Embryonic facial prominence (tissue), 1 donor: ENCODE results near the gene WDR20.

Source experiments
- DNase-seq: peaks from one replicate; pipeline ENCODE4 v3.0.0-alpha.2; 2016; ENCODE audit errors: extremely low spot score

Gene WDR20

DNA sequence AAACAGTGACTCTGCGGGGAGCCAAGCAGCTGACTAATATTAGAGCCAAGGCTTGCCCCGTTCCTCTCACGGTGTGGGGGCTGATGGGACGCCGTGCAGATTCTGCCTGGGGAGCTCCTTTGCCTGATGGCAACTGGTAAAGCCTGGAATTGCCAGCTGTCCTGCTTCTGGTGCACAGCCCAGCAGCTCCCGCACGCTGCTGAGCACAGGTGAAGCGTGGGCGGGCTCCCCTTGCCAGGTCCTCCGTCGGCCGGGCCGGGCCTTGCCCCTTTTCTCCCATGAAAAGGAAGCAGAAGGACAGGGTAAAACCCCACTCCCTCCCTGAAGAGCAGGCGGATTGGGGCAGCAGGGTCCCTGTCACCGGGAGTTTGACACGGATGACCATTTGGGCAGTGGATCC, 79.0 kb downstream of the WDR20 start:
- DNase-seq, result no peak

DNA sequence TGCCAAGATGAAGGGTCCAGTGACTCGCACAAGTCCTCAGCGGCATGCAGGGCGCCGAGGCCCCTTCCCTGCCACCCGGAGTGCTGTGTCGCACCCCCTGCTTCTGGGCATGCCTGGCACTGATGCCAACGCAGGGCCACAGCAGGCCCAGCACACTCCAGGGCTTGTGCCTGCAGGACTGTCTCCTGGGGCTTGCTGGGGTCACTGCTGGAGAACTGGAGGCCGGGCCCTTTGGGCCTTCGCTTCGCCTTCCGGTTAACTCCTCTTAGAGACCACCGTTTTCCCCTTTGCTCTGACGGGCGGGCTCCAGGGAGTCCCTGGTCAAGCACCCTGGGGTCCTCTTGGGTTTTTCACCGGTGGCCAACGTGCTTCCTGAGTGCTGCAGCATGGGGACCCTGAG, 79.6 kb downstream of the WDR20 start:
- no peak for DNase-seq

DNA sequence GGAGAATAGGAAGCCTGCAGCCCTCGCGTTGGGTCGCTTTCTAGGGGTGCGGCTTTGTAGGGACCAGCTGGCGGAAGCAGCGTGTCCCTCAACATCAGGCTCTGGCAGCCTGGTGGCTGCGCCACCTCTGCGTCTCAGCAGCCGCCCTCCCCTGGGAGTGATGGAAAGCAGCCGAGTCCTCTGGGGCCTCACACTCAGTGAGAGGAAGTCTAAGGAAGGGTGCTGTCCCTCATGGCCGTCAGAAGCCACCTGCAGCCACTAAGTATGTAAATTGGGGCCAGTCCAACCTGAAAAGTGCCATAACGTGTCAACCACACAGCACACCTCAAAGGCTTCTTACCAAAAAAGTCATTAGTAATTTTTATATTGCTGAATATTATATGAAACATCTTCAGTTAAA, 80.3 kb downstream of the WDR20 start:
- no peak for DNase-seq

DNA sequence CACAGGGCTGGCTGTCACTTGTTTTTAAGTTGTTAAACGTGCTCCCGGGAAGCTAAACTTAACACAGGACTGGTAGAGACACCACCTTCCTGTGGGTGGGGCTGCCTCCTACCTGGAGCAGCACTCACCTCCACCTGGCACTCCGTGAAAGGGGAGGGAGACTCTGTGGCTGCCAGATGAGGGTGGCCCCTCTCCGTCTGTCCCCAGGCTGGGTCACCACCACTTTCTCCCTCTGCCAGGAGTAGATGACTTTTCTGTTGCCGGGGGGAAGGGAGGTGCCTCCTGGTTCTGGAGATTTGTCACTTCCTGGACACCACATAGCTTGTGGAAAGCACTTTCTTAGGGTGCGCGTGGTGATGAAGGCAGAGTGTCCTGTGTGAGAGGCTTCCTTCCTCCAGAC, 81.3 kb downstream of the WDR20 start:
- DNase-seq, result no peak

DNA sequence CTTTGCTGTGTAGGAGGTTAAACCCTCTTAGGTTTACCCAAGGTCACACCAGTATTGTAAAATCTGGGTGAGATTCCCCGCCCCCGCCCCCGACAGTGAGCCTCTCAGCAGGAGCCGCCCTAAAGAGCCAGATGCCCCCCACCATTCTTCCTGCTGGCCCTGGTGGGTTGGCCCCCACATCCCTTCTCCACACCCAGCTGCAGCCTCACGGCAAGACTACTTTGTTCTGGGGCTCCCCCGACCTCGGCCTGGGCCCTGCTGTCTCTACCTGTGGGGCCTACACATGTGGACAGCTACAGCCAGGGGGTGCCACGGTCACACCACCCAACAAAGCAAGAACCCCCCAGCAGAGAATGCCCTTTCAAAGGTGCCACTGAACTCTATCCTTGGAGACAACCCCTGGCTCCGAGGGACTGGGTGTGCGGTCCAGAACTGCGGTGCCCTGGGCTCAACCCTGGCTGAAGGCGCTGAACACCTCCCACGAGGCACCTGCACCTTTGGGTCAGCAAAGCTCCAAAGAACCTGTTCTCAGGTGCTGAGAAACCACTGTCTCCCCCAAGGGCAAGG, 82.4 kb downstream of the WDR20 start:
- no peak for DNase-seq

DNA sequence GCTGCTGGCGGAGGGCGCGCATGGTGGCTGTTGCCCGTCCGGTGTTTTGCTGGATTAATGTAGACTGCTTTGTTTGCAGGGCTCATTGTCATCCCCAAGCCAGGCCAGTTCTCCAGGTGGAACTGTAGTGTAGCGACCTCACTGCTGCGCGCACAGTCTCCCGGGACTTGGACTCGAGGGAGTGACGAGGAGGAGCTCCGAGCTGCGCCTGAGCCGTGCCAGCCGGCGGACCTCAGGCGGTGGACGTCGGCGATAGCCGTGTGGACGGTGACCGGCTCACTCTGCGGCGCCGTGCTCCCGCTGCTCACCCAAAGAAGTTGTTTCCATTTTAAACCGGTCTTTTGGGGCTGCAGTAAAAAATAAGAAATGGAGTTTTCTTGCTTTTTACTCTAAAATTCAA, 83.1 kb downstream of the WDR20 start:
- DNase-seq, result no peak

DNA sequence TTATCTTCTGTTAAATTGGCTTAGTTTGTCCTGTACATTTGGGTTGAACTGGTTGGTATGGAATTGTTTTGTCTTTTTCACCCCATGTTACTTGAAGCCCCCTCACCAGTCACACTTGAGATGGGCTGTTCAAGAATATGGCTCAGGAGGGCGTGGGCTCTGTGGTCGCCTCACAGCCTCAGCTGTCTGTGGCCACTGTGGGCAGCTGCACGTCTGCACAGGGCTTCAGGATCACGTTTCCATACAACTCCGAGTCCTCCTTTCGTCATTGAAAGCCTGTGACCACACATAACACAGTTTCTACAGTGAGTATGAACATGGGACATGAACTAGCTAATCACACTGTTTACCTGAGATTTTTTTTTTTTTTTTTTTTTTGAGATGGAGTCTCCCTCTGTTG, 84.0 kb downstream of the WDR20 start:
- no peak for DNase-seq

DNA sequence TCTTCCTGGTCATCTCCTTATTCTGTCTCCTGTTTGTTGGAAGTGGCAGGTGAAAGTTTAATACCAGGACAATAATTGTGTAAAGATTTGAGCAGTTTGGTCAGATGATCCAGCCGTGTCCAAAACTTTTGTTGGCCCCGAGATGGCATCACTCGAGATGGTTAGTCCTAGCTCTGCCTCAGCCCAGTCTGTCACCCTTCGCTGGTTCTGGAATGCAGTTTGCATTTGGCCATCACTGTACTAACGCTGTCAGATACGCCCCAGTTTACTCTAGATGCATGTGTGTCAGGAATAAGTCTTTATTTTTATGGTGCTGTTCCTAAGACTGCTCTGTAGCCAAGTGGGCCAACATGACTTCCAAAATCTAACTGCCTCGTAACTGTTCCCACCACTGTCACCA, 85.7 kb downstream of the WDR20 start:
- DNase-seq, result no peak

DNA sequence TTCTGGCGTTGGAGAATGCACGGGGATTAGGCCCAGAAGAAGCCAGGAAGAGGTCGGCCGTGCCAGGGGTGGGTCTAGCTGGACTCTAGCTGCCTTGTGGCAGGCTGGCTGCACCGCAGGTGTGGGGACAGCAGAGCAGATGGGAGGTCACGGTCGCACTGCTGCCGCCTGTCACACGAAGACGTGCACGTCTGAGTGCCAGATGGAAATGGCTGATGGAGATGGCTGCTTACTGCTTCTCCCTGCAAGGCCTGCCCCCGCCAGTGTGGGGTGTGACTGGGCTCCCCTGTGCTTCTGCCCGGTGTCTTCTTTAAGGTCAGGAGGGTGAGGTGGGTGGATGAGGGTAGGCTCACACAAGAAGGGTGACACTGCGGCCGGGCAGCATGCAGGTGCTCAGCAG, 86.2 kb downstream of the WDR20 start:
- no peak for DNase-seq

DNA sequence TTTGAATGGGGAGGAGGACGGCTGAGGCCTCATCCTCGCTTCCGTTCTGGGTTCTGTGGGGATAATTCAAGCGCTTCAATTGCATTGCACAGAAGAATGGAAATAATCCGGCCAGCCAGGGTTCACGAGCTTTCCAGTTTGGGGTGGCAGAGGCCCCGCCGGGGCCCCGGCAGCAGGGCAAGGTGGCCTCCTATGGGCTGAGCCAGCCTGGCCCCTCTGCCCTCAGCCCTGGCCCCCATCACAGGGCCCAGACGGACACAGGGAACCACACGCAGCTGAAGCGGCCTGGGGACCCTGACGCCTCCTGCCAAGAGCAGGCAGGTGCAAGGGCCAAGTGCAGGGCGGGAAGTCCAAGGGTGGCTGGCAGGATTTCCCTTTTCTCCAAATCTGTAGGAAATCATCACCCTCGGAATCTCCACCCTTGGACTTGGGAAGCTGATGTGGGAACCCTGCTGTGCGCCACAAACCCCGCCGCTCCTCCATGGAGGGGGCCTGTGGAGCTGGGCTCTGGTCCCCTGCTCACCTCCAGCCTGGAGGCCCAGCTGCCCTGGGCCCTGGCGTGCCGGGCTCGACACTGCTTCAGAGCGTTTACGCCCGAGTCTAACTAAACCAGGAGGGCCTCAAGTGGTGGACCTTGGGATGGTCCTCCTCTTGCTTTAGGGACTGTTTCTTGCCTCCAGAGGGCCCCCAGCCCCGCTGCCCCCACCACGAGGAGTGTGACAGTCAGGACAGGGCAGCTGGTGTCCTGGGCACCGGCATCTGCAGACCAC, 86.8 kb downstream of the WDR20 start:
- DNase-seq, result no peak

DNA sequence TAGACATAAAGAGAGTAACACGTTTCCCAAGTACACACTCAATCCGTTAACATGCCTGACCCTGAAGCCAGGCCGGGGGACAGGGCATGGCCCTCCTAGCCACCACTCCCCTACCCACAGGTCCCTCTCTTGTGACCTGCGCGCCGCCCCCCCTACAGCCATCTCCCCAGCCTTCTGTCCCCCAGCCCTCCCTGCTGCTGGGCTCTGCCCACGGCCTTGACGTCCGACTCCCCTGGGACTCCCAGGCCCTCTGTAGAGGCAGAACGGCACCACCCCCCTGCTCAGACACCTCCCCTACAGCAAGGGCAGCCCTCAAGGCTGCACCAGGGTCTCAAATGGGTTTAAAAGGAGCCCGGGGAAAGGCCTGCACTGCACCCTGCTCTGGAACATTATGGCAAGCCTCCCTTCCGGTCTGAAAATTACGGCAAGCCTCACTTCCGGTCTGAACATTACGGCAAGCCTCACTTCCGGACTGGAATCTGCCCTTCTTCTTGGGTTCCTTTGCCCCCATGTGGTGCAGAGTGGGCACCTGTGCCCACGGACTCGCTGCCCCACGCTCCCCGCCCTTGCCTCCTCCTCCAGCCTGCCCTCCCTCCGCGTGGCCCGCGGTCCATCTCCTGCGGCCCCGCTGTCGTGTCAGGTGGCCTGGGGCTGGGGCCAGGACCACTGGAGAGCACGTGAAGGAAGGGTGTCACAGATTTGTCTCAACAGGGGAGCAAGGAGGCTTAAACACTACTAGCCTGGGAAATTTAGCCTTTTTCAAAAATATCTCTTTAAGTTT, 87.7 kb downstream of the WDR20 start:
- no peak for DNase-seq

DNA sequence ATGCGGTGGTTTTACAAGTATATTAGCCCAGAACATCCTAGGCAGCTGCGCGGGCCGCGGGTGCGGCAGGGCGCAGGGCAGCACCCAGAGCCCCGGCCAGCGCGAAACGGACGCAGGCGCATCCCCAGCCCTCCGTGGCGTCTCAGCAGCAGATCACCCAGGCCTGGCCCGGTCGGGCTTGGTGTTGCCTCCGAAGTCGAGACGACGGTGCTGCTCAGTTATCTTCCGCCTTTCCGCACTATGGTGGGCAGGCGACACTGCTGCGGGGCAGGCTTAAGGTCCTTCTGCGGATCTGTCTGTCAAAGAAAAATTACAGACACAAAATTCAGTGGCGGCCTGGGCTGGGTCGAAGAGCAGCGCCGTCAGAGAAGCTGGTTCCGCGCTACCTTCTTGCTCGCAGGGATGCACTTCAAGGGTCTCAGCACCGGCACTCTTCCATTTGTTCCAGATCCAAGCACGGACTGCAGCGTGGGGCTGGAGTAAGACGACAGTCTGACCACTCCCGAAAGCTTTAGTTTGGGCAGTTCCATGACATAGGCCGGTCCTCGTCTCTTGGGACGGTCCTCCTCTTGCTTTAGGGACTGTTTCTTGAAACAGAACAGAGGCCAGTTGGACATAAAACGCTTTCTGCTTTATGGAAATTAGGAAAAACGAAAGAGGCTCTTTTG, 89.5 kb downstream of the WDR20 start:
- no peak for DNase-seq

DNA sequence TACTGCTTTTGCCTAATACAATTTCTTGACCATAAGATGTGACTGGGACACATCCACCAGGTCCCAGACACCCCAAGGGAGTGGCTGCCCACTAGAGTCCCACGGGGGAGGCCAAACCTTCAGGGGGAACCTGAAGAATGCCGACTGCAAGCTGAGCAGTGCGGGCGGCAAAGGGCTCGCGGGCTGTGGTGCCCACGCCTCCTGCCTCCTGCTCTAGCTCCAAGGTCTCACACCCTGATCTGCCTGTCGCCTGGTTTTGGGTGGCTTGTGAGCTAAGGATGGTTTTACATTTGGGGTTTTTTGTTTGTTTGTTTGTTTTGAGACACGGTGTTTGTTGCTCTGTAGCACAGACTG, 90.0 kb downstream of the WDR20 start:
- no peak for DNase-seq

DNA sequence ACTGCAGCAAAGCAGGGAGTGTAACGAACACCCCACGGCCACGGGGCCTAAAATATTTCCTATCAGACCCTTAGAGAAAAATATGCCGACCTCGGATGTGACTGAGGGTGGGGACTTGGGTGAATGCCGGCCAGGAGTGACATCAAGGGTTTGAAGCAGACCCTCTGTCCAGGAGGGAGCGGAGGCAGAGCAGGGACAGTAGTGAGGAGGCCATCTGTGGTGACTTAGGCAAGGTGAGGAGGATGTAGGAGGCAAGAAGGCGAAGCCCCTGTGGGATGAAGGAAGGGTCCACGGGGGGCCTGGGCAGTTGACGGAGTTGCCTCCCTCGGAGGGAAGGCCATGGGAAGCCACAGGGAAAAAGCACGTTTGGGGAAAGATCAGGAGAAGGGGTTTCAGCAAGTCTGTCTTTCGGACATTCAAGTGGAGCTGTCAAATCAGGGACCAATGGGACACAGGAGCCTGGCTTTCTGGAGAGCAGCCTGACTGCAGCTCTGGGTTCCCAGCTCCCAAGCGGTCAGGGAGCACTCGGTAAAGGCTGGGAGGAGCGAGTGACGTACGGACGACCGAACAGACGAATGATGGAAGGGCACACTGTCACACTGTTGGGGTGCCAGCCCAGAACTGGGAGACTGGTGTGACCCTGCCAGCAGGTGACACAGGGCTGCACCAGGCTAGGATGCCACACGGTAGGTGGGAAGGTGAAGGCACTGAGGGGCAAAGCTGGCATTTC, 90.9 kb downstream of the WDR20 start:
- no peak for DNase-seq

DNA sequence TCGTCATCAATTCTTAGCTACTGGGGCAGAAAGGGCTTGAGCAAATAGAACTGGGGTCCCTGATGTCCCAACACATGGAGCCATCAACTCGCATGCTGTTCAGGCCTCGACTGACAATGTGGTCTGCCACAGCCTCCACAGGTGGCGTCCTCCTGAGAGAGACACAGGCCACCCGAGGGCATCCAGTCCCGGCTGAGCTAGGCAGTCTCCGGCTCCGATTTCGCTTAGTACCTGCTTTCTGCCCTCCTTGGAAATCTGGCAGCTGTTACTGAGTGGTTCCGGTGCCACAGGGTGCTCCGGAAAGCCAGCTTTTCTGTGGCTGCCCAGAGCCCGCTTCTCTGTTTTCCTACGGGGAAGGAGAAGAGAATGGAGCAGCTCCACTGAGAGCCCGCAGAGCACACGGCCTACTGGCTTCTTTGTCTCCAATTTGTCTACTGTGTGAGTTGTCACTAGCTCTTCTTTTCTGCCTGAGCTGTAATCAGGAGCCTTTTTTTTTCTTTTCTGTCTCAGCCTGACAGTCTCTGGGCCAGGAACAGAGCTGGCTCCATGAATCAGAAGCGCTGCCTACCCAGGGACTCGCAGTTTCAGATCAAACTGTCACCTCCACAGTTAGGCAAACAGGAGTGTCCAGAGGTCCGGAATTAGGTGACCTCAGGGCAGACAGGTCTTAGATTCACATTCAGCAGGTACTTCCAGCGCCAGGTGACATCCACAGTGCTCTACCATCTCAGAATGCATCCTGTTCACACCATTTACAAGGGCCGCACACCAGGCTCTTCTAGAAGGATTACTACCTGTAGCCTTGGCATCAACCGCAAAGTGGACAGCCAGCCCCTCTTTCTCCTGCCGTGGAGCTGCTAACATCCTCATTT, 92.0 kb downstream of the WDR20 start:
- DNase-seq, result no peak

DNA sequence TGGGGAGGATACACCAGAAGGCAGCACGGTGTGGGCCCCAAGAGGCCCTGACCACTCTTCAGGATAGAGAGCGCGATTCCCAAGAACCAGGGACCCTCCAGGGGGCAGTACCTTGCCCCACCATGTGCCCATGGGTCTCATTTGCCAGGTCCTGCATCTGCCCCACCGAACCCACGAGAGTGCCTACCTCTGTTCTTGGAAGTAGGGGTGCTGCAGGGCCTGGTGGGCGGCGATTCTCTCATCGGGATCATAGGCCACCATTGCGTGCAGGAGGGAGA, 92.6 kb downstream of the WDR20 start:
- no peak for DNase-seq

DNA sequence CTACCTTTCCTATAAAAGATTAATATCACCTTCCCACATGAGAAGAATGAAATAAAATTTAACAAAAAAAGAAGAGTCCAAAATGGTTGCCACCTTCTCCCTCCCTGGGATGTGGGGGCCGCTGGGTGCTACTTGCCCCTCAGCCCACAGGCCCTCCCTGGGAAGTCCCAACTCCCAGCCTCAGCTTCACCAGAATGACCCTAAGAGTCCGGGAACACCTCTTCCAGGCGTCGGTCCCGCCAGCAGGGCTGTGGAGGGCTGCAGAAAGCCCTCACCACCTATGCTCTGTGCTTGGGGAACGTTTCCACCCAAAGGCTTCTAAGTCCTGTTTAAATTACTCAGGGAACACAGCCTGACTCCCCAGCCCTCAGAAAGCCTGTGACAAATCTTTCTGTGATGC, 93.4 kb downstream of the WDR20 start:
- DNase-seq, result no peak

DNA sequence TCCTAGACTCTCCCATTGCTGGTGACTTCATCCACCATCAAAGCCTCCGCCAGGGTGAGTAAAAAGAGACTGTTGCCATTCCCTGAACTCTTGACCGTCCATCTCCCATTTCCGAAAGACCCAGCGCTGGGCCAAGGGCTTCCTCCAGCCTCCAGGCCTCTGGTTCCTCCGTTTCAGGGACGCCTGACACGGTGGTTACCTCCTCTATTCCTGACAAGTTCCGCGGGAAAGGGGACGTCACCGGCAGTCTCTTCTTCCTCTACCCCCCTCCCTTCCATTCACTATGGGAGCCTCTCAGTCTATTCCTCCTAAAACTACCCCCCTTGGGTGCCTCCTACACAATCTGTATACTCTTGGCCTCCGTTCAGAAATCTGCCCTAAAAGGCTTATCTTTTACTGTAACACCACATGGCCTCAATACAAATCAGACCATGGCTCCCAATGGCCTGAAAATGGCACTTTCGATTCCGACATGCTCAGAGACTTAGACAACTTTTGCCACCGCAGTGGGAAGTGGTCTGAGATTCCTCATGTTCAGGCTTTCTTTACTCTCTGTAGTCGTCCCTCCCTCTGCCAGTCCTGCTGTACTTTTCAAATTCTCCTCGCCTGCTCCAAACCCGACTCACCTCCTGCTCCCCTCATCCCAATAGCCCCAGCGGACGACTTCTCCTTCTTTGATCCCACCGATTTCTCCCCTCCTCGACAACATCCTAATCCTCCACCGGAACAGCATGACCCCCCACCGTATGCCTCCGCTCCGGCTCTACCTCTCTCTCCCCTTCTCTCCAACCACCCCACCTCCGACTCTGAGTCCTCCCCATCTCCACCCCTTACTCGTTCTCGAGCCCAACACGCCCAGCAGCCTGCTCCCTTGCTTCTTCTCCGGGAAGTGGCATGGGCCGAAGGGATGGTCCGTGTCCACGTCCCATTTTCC, 94.9 kb downstream of the WDR20 start:
- DNase-seq, result no peak

DNA sequence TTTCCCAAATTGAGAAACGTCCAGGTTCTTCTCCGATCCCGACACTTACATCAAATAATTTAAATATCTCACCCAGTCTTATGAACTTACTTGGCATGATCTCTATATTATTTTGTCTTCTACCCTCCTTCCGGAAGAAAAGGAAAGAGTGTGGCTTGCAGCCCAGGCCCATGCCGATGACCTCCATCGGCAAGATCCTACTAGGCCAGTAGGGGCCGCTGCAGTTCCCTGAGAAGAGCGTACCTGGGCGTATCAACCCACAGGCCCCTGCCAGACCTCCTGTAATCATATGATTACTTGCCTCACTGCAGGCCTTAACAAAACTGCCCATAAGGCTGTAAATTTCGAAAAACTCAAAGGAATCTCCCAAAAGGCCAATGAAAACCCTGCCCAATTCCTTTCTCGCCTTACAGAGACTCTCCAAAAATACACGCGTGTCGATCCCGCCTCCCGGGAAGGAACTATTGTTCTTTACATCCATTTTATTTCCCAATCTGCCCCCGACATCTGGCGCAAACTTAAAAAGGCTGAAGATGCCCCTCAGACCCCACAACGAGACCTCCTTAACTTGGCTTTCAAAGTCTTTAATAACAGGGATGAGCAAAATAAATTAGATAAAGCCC, 95.7 kb downstream of the WDR20 start:
- DNase-seq, result no peak

DNA sequence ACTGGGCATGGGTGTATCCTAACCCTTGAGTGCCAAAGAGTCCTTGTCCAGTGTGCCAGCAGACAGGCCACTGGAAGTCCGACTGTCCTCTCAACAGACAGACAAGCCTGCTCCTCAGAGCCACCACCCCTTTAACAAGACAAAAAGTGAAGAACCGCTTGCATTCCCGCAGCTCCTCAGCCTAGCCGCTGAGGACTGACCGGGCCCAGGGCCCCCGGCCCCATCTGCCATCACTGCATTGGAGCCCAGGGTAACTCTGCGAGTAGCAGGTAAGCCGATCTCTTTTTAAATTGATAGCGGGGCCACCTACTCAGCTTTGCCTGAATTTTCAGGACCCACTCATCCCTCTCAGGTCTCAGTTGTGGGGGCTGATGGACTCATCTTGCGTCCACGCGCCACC, 96.3 kb downstream of the WDR20 start:
- no peak for DNase-seq
